ENCODE measurements around the gene PCP4L1.
"Not testable (repeated sequence)": the region's sequence is repeated elsewhere in the genome, so short reads cannot be mapped to it uniquely, and the experiment has no call there.

PCP4L1 gene

GRCh38 chr1:161222175-161223019 is 36.1 kb upstream of the PCP4L1 start:
- Histone ChIP-seq H3K9me3 (ENCODE audit: control insufficient read depth, insufficient read depth, low read depth, low read length) (no peaks in the 10 kb centered on the region), H3K27ac (ENCODE audit: low read depth, low read length) (no peak overlapping the region), H3K4me1 (ENCODE audit: control insufficient read depth, insufficient read depth, low read length) (peaks cover 31% of the 10 kb centered on the region), H3K9ac (ENCODE audit: low read length) (no peak overlapping the region), H3K4me3 (ENCODE audit: low read depth, low read length) (no peak overlapping the region), H3K27me3 (ENCODE audit: control insufficient read depth, insufficient read depth, low read length) (no peaks in the 10 kb centered on the region), H3K36me3 (ENCODE audit: control insufficient read depth, insufficient read depth, low read length) (no peaks in the 10 kb centered on the region)

- Histone ChIP-seq H3K4me1 (ENCODE audit: control insufficient read depth, insufficient read depth, low read length) (peaks cover 26% of the 10 kb centered on the region), H3K9ac (ENCODE audit: low read length) (no peak overlapping the region), H3K27ac (ENCODE audit: low read depth, low read length) (no peak overlapping the region), H3K9me3 (ENCODE audit: control insufficient read depth, insufficient read depth, low read depth, low read length) (no peaks in the 10 kb centered on the region), H3K36me3 (ENCODE audit: control insufficient read depth, insufficient read depth, low read length) (peaks cover 9% of the 10 kb centered on the region), H3K4me3 (ENCODE audit: low read depth, low read length) (no peak overlapping the region), H3K27me3 (ENCODE audit: control insufficient read depth, insufficient read depth, low read length) (no peaks in the 10 kb centered on the region)
These were observed 34.5 kb upstream of the PCP4L1 start for GRCh38 chr1:161223805-161224694.

- H3K4me1 ChIP-seq (ENCODE audit: control insufficient read depth, insufficient read depth, low read length): peaks cover 26% of the 10 kb centered on the region
- not testable (repeated sequence) for H3K4me3 ChIP-seq (ENCODE audit: low read depth, low read length); H3K9me3 ChIP-seq (ENCODE audit: control insufficient read depth, insufficient read depth, low read depth, low read length); H3K27ac ChIP-seq (ENCODE audit: low read depth, low read length); H3K27me3 ChIP-seq (ENCODE audit: control insufficient read depth, insufficient read depth, low read length); H3K9ac ChIP-seq (ENCODE audit: low read length)
- H3K36me3 ChIP-seq (ENCODE audit: control insufficient read depth, insufficient read depth, low read length): peaks cover 15% of the 10 kb centered on the region
These were observed 33.9 kb upstream of the PCP4L1 start for GRCh38 chr1:161224695-161225087.

- Histone ChIP-seq H3K9me3 (ENCODE audit: control insufficient read depth, insufficient read depth, low read depth, low read length) (no peaks in the 10 kb centered on the region), H3K36me3 (ENCODE audit: control insufficient read depth, insufficient read depth, low read length) (peaks cover 18% of the 10 kb centered on the region), H3K9ac (ENCODE audit: low read length) (no peak overlapping the region), H3K4me3 (ENCODE audit: low read depth, low read length) (0 out of 2 replicates have a peak overlapping the region, but pooled peaks have one; percentile 10), H3K27me3 (ENCODE audit: control insufficient read depth, insufficient read depth, low read length) (no peaks in the 10 kb centered on the region), H3K4me1 (ENCODE audit: control insufficient read depth, insufficient read depth, low read length) (peaks cover 26% of the 10 kb centered on the region), H3K27ac (ENCODE audit: low read depth, low read length) (no peak overlapping the region)
These were observed 33.4 kb upstream of the PCP4L1 start for GRCh38 chr1:161225178-161225533.

- Histone ChIP-seq H3K36me3 (ENCODE audit: control insufficient read depth, insufficient read depth, low read length) (peaks cover 23% of the 10 kb centered on the region), H3K9ac (ENCODE audit: low read length) (peak within 1 kb of the TSS; percentile 83), H3K4me1 (ENCODE audit: control insufficient read depth, insufficient read depth, low read length) (peaks cover 26% of the 10 kb centered on the region), H3K27me3 (ENCODE audit: control insufficient read depth, insufficient read depth, low read length) (no peaks in the 10 kb centered on the region), H3K4me3 (ENCODE audit: low read depth, low read length) (peak within 1 kb of the TSS; percentile 96), H3K27ac (ENCODE audit: low read depth, low read length) (peak within 1 kb of the TSS; percentile 18; the same call in 1 of the 2 replicates), H3K9me3 (ENCODE audit: control insufficient read depth, insufficient read depth, low read depth, low read length) (no peaks in the 10 kb centered on the region)
These were observed 32.8 kb upstream of the PCP4L1 start, which contains the start of gene TOMM40L for GRCh38 chr1:161225534-161226319. TOMM40L (plus strand) TSS chr1:161226060; CDS start chr1:161226490, 430 bp downstream.

- H3K27me3 ChIP-seq (ENCODE audit: control insufficient read depth, insufficient read depth, low read length): no peaks in the 10 kb centered on the region
- H3K4me1 ChIP-seq (ENCODE audit: control insufficient read depth, insufficient read depth, low read length): peaks cover 26% of the 10 kb centered on the region
These were observed 32.2 kb upstream of the PCP4L1 start for GRCh38 chr1:161226320-161226711.

GRCh38 chr1:161226759-161227158 is 31.8 kb upstream of the PCP4L1 start:
- H3K9ac ChIP-seq (ENCODE audit: low read length): peak overlapping the region; percentile 54
- H3K4me1 ChIP-seq (ENCODE audit: control insufficient read depth, insufficient read depth, low read length): peaks cover 26% of the 10 kb centered on the region

More at GRCh38 chr1:161226320-161226711, 32.2 kb upstream of the PCP4L1 start:
- Histone ChIP-seq H3K9me3 (ENCODE audit: control insufficient read depth, insufficient read depth, low read depth, low read length) (no peaks in the 10 kb centered on the region), H3K36me3 (ENCODE audit: control insufficient read depth, insufficient read depth, low read length) (peaks cover 25% of the 10 kb centered on the region), H3K4me3 (ENCODE audit: low read depth, low read length) (peak overlapping the region; percentile 96), H3K27ac (ENCODE audit: low read depth, low read length) (peak overlapping the region; percentile 18; the same call in 1 of the 2 replicates), H3K9ac (ENCODE audit: low read length) (peak overlapping the region; percentile 83)

GRCh38 chr1:161227196-161227871 is 31.2 kb upstream of the PCP4L1 start:
- Histone ChIP-seq H3K36me3 (ENCODE audit: control insufficient read depth, insufficient read depth, low read length) (peaks cover 25% of the 10 kb centered on the region), H3K4me1 (ENCODE audit: control insufficient read depth, insufficient read depth, low read length) (peaks cover 26% of the 10 kb centered on the region), H3K27ac (ENCODE audit: low read depth, low read length) (no peak overlapping the region), H3K9me3 (ENCODE audit: control insufficient read depth, insufficient read depth, low read depth, low read length) (no peaks in the 10 kb centered on the region), H3K27me3 (ENCODE audit: control insufficient read depth, insufficient read depth, low read length) (no peaks in the 10 kb centered on the region), H3K4me3 (ENCODE audit: low read depth, low read length) (peak overlapping the region; percentile 96), H3K9ac (ENCODE audit: low read length) (peak overlapping the region; percentile 54)

More at GRCh38 chr1:161226759-161227158, 31.8 kb upstream of the PCP4L1 start:
- Histone ChIP-seq H3K9me3 (ENCODE audit: control insufficient read depth, insufficient read depth, low read depth, low read length) (no peaks in the 10 kb centered on the region), H3K27me3 (ENCODE audit: control insufficient read depth, insufficient read depth, low read length) (no peaks in the 10 kb centered on the region), H3K27ac (ENCODE audit: low read depth, low read length) (no peak overlapping the region; the same call in 1 of the 2 replicates), H3K36me3 (ENCODE audit: control insufficient read depth, insufficient read depth, low read length) (peaks cover 25% of the 10 kb centered on the region), H3K4me3 (ENCODE audit: low read depth, low read length) (peak overlapping the region; percentile 96)

GRCh38 chr1:161228032-161228431 is 30.5 kb upstream of the PCP4L1 start:
- no peak overlapping the region for H3K9ac ChIP-seq (ENCODE audit: low read length)
- H3K27ac ChIP-seq (ENCODE audit: low read depth, low read length): no peak overlapping the region
- no peaks in the 10 kb centered on the region for H3K9me3 ChIP-seq (ENCODE audit: control insufficient read depth, insufficient read depth, low read depth, low read length)
- no peak overlapping the region for H3K4me3 ChIP-seq (ENCODE audit: low read depth, low read length)
- no peaks in the 10 kb centered on the region for H3K27me3 ChIP-seq (ENCODE audit: control insufficient read depth, insufficient read depth, low read length)
- H3K36me3 ChIP-seq (ENCODE audit: control insufficient read depth, insufficient read depth, low read length): peaks cover 25% of the 10 kb centered on the region
- peaks cover 26% of the 10 kb centered on the region for H3K4me1 ChIP-seq (ENCODE audit: control insufficient read depth, insufficient read depth, low read length)

GRCh38 chr1:161229896-161230295 is 28.6 kb upstream of the PCP4L1 start:
- Histone ChIP-seq H3K4me1 (ENCODE audit: control insufficient read depth, insufficient read depth, low read length) (peaks cover 22% of the 10 kb centered on the region), H3K27me3 (ENCODE audit: control insufficient read depth, insufficient read depth, low read length) (no peaks in the 10 kb centered on the region), H3K9ac (ENCODE audit: low read length) (no peak overlapping the region), H3K27ac (ENCODE audit: low read depth, low read length) (no peak overlapping the region), H3K36me3 (ENCODE audit: control insufficient read depth, insufficient read depth, low read length) (peaks cover 25% of the 10 kb centered on the region), H3K4me3 (ENCODE audit: low read depth, low read length) (no peak overlapping the region), H3K9me3 (ENCODE audit: control insufficient read depth, insufficient read depth, low read depth, low read length) (no peaks in the 10 kb centered on the region)
